ENCODE data around the gene UBE2E1.
A peak's percentile ranks its signal among the peaks of the same experiment; 100 is the strongest.
"Not testable (repeated sequence)": the region's sequence is repeated elsewhere in the genome, so short reads cannot be mapped to it uniquely, and the experiment has no call there.

UBE2E1 gene

DNA sequence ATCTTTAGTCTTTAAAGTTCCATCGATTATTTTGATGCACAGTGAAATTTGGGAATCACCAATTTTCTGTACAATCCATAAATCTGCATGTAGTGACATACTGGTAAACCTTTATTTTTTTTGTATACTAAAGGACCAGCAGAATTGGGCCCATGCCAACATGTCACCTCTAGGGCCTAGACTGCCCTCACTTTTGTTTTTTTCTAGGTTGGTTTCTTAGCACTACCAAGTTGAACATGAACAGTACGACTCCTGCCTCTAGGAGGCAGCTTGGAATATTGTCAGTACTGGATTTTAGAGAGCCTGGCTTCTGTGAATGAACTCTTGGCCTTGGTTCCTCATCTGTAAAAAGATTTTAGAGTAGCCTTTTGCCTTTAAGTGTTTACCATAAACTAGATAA lies 78.7 kb downstream of the UBE2E1 start:
- DNase-seq = no peak

DNA sequence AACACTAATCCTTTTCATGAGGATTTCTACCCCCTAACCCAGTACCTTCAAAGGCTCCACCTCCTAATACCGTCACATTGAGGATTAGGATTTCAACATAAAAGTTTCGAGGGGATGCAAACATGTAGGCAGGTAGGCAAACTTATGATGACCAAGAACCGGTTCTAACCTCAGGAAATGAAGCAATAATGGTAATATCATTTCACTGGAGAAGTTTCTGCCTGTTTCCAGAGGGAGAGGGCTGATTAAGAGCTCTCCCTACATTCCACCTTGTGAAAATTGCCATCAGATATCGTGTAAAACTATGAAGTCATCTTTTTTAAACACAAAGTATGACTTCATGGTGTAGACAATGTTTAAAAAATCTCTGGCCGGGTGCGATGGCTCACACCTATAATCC lies 79.5 kb downstream of the UBE2E1 start:
- no peak for DNase-seq

DNA sequence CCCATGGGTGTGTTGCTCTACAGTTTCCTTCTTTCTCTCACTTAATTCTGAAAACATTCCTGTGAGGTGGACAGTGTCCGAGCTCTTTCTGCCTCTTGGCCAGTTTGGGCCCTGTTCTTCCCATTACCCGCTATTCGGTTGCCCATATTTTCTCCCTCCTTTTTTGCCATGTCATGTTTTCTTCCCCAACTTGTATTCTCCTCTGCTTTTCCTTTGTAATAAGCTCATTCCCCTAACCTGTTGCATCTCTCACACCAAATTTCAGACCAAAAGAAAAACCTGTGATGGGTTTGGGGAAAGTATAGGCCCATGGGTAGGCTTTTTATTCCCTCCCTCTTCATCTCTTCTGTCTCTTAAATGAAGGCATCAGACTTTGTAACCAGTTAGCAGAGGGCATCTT lies 80.6 kb downstream of the UBE2E1 start:
- DNase-seq = no peak

DNA sequence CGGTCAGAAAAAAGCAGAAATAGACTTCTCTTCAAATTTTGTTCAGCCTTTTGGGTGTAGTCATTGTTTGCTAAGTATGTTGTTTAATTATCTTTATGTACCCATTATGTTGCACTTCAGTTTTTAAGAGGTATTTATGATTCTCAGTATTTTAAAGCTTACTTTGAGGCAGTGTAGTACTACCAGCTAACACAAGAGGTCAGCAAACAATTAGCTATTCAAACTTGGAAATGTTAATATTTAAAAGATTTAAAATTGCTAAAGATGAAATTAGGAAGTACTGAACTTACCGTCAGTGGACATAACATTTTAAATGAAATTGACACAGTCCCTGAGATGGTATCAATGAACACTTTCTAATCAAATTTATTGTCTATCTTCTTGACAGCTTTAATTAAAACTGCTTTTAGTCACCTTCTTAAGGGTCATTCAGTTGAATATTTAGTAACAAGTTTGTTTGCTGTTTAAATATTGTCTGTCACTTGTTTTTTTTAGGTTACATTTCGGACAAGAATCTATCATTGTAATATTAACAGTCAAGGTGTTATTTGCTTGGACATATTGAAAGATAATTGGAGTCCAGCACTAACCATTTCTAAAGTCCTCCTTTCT lies 83.0 kb downstream of the UBE2E1 start:
- DNase-seq = no peak

DNA sequence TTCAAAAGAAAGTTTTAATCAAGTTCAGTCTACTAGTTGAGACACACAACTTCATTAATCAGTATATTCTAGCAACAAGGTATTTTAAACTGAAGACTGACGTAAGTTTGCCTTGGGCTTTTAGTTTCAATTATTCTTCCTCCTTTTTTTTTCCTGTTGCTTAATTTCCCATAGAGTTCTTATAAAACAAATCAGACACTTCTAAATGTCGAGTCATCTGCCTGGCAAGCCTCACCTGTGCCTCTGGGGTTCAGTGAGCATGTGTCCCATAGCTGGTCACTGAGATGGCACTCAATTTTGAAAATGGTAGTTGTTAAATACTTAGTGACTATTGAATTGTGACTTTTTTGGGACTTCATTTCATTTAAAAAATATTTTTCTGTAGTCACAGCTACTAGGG lies 83.6 kb downstream of the UBE2E1 start:
- no peak for DNase-seq

DNA sequence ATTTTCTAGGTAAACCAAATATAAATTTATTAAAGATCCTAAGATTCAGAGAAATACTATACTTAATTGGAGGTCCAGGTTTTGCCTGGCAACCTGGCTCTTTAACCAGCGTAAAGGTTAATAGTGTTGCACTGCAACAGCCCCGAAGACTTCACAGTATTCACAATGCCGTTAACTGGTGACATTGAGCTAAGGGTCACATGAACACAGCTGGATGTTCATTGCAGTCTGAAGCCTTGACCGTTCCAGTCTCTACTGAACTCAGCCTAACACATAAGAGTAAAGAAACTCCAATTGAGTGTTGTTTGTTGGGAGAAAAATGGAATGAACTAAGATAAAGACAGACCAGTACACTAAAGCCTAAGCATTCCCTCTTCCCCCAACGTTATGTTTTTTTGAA lies 84.2 kb downstream of the UBE2E1 start:
- DNase-seq = no peak

DNA sequence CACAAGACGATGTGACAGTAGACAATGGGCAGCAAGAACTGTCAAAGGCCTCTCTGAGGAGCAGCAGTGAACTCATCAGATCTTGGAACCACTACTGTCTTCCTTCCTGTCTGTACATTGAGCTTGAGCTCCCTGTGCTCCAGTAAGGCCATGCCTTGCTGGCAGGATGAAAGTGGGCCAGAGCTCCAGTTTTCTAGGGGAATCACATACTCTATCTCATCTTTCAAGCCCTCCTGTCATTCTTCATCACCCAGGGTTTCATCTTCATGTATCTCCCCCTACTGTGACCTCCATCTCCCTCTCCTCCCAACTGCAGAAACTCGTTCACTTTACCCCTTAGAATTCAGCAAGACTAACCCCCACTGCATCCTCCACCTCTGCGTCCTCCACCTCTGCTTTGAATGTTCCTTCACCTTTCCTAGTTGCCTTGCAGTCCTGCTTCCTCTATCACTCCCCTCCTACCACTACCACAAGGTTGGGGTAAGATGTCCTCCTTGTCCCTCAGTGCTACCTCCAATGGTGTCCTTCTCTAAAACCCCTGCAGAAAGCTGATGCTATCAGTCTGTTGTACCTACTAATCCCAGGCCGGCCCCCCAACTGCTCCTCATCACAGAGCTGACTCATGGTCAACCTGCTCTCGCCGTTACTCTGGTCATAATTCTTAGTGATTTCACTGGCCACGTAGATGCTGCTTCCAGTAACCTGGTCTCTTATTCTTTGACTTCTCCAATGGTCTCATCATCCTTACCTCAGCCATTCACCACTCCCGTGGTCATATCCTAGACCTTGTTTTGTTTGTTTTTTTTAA lies 88.7 kb downstream of the UBE2E1 start:
- no peak for DNase-seq

DNA sequence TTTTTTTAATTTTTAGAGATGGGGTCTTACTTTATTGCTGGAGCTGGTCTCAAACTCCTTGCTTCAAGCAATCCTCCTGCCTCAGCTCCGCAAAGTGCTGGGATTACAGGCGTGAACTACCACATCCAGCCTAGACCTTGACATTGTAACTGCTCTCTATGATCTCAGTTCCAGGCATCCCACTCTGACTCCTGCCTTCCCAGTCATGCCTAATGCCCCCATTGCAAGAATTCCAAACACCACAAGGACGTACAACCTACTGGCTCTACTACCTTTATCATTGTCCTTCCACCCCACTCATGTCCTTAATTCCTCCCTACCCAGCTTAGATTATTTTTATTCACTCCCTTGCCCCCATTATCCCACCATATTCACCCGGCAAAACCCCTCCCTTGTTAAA lies 89.4 kb downstream of the UBE2E1 start:
- no peak for DNase-seq

DNA sequence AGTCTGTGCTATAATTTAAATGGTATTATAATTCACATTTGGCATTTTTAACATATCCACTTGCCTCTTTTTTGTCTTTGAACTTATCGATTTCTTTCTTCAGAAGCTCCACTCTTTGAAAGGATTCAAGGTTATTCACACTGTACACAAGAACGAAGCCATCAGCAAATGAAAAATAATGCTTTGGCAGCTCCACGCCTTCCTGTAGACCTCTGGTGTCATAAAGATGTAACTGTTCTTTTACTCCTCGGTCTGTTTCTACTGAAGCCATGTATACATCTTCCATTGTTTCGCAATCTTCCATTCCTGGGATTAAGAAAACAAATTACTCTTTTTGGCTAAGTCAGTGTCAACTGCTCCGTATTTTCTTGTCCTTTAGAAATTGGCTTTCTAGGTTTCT lies 95.0 kb downstream of the UBE2E1 start:
- DNase-seq = no peak

DNA sequence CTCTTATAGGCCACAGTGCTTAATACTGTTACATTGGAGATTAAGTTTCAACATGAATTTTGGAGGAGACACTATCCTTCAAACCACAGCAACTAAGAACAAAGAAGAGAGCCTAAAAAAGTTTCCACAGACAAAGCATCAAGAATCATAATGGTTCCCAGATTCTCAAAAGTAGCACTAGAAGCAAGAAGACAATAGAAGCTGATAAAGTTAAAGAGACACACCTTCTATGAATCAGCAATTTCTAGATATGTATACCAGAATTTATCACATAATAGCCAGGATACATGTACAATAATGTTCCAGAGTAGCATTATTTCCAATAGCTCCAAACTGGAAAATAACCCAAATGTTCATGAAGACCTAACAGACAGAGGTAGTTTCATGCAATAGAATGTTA lies 98.8 kb downstream of the UBE2E1 start:
- no peak for DNase-seq

DNA sequence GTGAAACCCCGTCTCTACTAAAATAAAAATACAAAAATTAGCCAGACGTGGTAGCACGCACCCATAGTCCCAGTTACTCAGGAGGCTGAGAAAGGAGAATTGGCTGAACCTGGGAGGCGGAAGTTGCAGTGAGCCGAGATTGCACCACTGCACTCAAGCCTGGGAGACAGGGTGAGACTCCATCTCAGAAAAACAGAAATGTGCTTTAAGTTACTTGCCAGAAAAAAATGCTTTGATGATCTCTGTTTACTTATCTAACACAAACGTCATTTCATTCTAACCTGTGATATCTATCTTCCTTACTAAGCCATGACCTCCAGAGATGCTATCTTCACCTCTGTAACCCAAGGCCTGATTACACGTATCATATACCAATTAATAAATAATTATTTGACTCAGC lies 103.6 kb downstream of the UBE2E1 start:
- no peak for DNase-seq

DNA sequence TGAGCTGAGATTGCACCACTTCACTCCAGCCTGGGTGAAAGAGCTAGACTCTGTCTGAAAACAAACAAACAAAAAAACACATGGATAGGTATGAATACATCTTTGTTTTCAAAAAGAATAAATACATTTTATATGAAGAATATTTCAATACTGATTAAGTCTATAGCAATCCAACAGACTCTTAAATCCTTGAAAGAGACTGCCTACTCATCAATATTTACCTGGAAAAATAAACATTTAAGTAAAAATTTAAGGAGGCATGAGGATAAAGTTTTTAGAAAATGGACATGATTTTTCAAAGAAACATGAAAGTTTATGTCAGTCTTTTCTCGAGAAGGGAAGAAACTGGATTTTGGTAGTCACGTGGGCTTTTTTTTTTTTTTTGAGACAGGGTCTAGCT lies 105.6 kb downstream of the UBE2E1 start:
- DNase-seq = no peak

DNA sequence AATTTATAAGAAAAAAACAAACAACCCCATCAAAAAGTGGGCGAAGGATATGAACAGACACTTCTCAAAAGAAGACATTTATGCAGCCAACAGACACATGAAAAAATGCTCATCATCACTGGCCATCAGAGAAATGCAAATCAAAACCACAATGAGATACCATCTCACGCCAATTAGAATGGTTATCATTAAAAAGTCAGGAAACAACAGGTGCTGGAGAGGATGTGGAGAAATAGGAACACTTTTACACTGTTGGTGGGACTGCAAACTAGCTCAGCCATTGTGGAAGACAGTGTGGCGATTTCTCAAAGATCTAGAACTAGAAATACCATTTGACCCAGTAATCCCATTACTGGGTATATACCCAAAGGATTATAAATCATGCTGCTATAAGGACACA lies 106.6 kb downstream of the UBE2E1 start:
- not testable (repeated sequence) for DNase-seq

DNA sequence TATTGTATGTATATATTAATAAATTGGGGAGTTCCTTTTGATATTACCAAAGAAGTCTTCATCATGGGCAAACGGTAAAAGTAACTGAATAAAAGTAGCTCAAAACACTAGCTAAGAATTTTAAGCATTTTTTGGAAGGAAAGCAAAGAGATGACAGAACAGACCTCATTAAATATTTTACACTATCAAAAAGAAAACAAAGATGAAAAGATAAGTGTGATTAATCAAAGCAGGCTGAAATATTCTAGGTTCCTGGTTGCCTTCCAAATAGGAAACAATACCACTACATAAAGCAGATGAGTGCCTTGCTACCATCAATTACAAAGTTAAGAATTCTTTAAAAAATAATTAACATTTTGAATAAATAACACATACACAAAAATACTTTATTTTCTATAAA lies 107.4 kb downstream of the UBE2E1 start:
- DNase-seq = no peak

DNA sequence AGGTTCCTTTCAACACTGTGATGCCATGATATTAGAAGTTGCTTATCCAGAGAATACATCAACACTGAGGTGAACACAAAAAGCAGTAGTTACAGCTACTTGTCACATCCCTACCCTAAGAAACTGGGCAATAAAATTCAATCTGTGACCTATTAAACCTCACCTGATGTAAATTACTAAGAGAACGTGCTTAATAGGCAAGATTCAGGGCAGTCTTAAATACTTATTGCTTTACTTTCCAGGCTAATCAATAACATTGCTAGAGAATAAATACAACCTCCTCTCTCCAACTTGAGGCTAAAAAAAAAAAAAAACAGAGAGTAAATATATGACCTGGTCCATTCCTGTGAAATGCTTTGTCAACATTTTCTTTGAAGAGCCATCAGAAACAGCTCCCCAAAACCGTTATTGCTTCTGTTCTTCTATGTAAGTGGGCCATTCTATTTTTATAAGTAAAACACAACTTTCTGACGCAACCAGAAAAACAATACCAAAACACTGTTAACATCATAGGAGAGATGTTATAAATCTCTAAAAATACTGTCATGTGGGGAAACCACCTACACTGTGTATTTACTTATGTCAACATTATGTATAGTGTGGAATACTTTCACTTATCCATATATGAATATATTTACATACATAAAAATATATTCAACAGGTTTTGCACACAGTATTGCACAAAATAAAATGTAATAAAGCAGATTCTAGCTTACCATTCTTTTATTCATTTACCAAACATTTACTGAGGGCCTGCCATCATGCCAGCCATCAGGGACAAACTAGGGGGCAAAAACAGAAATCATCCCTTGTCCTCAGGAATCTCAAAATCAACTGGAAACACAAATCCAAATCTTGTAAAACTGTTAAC lies 108.4 kb downstream of the UBE2E1 start:
- DNase-seq = no peak

DNA sequence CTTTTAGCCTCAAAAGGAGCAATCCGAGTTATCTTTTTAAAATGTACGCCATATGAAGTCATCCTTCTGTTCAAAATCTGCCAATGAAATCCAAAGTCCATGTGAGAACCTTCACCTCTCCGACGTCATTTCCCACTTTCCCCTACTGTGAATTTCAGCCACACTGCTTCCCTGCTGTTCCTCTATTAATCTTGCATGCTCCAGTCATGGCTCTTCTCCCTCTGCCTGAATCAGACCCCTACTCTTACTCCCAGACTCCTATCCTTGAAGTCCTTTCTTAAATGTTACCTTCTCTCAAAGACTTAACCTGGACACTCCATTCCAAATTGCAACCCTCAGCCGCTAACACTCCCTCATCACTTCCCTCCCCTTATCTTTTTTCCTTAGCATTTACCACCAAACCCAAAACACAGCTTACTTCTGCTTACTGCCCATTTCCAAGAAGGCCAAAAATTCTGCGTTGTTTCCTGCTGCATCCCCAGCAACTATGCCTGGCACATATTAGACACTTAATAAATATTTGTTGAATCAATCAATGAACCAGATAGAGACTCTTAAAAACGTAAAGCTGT lies 109.9 kb downstream of the UBE2E1 start:
- DNase-seq = no peak

DNA sequence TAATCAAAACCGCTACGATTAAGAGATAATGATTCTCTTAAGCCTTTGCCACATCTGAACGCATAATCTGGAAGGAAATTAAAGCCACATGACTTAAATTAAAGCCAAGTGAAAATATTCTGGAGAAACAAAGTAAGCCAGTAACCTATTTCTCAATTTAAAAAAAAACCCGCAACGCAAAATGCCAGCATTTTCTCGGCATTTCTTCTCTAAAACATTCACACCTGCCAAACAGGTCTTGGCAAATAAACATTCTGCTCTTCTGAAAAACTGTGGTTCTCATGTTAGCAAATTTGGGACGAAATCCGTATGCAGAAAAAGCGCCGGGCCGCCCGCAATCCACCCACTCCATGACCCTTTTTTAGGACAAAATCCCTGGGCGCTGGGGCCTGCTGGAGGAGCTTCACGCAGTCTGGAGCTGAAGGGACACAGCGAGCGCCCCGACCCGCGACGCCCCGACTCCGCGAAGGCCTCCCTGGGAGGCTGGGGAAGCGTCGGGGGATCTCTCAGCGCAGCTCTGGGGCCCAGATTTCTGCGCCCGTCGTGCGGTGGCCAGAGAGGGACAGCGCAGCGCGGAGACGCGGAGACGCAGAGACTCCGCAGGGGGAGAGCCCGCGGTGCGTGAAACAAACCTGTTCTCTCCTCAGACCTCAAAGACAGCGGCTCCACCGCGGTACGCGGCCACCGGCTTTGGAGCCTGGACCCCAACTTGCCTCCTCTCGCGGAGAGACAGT lies 110.6 kb downstream of the UBE2E1 start:
- DNase-seq = no peak

DNA sequence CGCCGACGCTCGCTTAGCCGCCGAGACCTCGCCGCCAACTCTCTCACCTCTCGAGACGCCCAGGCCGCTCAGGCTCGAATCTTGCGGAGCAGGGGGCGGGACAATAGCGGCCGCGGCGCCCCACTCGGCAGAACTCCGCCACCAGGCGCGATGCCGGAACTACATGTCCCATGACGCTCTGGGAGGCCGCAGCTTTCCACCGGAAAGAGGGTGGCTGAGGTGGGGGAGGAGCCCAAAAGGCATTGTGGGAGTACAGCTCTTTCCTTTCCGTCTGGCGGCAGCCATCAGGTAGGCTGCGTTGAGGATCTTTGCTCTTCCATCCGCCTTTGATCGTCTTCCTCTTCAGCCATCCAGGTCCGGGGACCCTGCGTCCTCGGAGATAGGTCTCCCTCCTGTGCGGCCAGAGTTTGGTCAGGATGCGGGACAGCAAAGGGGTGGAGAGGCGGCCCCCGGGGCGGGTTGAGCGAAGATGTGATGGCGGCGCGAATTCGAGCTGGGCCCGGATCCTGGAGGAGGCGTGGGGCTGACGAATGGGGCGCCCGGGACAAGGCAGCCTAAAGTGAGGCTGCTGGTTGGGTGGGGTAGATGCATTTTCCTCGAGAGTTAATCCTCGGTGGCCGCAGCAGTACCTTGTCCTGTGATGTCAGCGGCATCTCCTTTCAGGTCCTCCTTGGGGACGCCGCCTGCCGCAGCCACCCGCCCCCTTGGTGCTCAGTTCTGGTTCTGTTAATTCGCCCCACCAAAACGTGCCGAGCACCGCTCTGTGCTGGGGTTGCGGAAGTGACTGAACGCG lies 111.3 kb downstream of the UBE2E1 start, which contains the start of the genes NKIRAS1 and RPL15:
Gene NKIRAS1, minus strand, starts transcription at position 105 of the 793 bp plus-strand sequence. CDS start 6,086 bp downstream, outside the sequence.
Gene RPL15, plus strand, starts transcription at position 247 of the 793 bp plus-strand sequence. CDS start 728 bp downstream, outside the sequence.
- peak; percentile 91 to 92 for DNase-seq

DNA sequence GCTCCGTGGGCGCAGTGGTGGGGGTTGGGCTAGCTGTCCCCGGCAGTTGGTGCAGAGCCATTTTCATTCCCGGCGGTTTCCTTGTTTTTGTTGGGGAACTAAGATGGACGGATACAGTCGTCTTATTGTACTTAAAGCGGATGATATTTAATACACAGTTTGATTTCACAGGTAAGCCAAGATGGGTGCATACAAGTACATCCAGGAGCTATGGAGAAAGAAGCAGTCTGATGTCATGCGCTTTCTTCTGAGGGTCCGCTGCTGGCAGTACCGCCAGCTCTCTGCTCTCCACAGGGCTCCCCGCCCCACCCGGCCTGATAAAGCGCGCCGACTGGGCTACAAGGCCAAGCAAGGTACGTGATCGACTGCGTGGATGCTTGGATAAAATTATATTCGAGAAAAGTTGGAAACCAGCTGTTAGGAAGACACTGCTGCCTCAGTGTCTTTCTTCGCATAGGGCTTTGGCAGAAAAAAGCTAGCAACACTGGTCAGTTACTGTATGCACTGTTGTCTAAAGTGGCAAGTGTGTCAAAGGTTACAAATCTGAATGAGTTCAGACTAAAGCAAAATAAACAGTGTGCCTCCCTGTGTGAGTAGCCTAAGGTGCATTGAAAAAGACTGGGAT lies 112.0 kb downstream of the UBE2E1 start:
- peak in 1 of 2 donors; percentile 69 for DNase-seq

DNA sequence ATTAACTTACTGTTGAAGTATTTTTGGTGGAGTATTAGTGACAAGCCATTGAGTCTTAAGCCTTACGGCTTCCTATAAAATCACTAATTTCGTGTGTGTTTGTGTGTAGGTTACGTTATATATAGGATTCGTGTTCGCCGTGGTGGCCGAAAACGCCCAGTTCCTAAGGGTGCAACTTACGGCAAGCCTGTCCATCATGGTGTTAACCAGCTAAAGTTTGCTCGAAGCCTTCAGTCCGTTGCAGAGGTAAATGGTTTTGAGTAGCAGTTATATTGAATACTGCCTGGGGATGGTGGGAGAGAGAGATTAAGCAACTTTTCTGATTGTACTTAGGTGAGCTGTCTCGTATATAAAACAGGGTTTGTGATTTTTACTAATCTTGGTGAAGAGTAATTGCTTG lies 112.6 kb downstream of the UBE2E1 start:
- not testable (repeated sequence) for DNase-seq

DNA sequence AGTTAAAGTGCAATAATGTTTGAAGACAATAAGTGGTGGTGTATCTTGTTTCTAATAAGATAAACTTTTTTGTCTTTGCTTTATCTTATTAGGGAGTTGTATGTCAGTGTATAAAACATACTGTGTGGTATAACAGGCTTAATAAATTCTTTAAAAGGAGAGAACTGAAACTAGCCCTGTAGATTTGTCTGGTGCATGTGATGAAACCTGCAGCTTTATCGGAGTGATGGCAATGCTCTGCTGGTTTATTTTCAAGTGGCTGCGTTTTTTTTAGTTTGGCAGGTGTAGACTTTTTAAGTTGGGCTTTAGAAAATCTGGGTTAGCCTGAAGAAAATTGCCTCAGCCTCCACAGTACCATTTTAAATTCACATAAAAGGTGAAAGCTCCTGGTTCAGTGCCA lies 113.9 kb downstream of the UBE2E1 start:
- DNase-seq = no peak

Data from stimulated activated CD4-positive, alpha-beta T cell treated with anti-CD3 and anti-CD28 coated beads, Interleukin-2, amount 100 ng/mL, for 48 hours (primary cell).